ENCODE results near the gene GNG10.

DNA sequence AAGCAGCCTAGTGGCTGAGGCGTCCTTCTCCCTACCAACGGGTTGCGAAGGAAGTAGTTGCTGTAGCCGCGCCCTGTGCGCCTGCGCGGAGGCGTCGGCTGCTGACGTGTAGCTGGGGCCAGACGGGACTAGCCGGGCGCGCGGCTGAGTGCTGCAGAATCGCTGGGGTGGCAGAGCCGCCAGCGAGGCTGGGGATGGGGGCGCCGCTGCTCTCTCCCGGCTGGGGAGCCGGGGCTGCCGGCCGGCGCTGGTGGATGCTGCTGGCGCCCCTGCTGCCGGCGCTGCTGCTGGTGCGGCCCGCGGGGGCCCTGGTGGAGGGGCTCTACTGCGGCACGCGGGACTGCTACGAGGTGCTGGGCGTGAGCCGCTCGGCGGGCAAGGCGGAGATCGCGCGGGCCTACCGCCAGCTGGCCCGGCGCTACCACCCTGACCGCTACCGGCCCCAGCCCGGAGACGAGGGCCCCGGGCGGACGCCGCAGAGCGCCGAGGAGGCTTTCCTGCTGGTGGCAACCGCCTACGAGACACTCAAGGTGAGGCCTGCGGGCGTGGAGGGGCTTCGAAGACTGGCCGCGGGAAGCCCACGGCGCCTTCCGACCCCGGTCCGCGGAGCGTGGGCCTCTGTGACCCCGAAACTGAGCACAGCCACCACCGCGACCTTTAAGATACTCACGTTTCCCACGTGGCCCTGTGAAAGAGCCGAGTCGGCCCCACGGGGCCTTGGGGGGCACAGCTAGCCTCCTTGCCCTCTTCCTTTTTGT lies 30.0 kb upstream of the GNG10 start, which contains the start of gene DNAJC25:
- TF ChIP-seq, protein P1, sequence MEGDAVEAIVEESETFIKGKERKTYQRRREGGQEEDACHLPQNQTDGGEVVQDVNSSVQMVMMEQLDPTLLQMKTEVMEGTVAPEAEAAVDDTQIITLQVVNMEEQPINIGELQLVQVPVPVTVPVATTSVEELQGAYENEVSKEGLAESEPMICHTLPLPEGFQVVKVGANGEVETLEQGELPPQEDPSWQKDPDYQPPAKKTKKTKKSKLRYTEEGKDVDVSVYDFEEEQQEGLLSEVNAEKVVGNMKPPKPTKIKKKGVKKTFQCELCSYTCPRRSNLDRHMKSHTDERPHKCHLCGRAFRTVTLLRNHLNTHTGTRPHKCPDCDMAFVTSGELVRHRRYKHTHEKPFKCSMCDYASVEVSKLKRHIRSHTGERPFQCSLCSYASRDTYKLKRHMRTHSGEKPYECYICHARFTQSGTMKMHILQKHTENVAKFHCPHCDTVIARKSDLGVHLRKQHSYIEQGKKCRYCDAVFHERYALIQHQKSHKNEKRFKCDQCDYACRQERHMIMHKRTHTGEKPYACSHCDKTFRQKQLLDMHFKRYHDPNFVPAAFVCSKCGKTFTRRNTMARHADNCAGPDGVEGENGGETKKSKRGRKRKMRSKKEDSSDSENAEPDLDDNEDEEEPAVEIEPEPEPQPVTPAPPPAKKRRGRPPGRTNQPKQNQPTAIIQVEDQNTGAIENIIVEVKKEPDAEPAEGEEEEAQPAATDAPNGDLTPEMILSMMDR (IDR thresholded peaks at IDR 0.05; ENCODE audit: low read depth, low read length), result no peak
- TF ChIP-seq MYC (IDR thresholded peaks at IDR 0.05; ENCODE audit: low read depth, low read length), result peak; percentile 75
- peak; percentile 97 for TF ChIP-seq POLR2A (IDR thresholded peaks at IDR 0.05; ENCODE audit: extremely low read depth, insufficient read length)
- TF ChIP-seq, protein P2, sequence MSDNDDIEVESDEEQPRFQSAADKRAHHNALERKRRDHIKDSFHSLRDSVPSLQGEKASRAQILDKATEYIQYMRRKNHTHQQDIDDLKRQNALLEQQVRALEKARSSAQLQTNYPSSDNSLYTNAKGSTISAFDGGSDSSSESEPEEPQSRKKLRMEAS (IDR thresholded peaks at IDR 0.05; ENCODE audit: low read depth, low read length), result peak; percentile 66
